ENCODE measurements around the gene MCC. TPM values are rescaled to one million over a fixed set of nuclear protein-coding genes. Genes with fewer than 3 reads are reported as not detected.
"Not testable (repeated sequence)": the region's sequence is repeated elsewhere in the genome, so short reads cannot be mapped to it uniquely, and the experiment has no call there.

MCC gene
- total RNA-seq, 1 experiment from 2014 or later = 7.6 TPM

- Histone ChIP-seq H3K56ac (ENCODE audit: insufficient read length, low read depth, low read length) (no peak overlapping the region), H3K9me3 (ENCODE audit: control insufficient read depth, low read depth, low read length) (no peaks in the 10 kb centered on the region), H3K23me2 (ENCODE audit: insufficient read length, low read depth, low read length, poor library complexity, severe bottlenecking) (no peaks in the 10 kb centered on the region), H3K4ac (ENCODE audit: low read depth, low read length) (no peak overlapping the region), H2BK12ac (ENCODE audit: insufficient read length, low read depth, low read length) (no peak overlapping the region), H2BK120ac (ENCODE audit: low read depth, low read length, poor library complexity, severe bottlenecking) (no peak overlapping the region), H4K91ac (ENCODE audit: insufficient read length, low read depth, low read length) (no peak overlapping the region), H3K18ac (ENCODE audit: insufficient read length, low read depth, low read length) (no peak overlapping the region), H3K27ac (ENCODE audit: insufficient read length, low read depth, low read length) (no peak overlapping the region), H2AFZ (ENCODE audit: low read length) (no peak overlapping the region), H4K8ac (replicated peaks; ENCODE audit: insufficient read length, low read depth, low read length) (no peak overlapping the region), H2BK20ac (ENCODE audit: low read depth, low read length, poor library complexity, severe bottlenecking) (no peak overlapping the region), H3K9ac (ENCODE audit: extremely low read depth, insufficient read length, low read length) (no peak overlapping the region), H3K14ac (ENCODE audit: insufficient read depth, low read length) (no peak overlapping the region), H3K4me1 (ENCODE audit: insufficient read depth, low read length) (no peaks in the 10 kb centered on the region), H3K79me1 (ENCODE audit: insufficient read depth, low read depth, low read length, poor library complexity, severe bottlenecking) (no peaks in the 10 kb centered on the region), H3K4me2 (ENCODE audit: insufficient read depth, insufficient read length, low read length) (no peak overlapping the region), H4K20me1 (ENCODE audit: control insufficient read depth, insufficient read depth, insufficient read length) (no peaks in the 10 kb centered on the region), H3K79me2 (ENCODE audit: insufficient read depth, low read length) (0 out of 2 replicates have a peak, but pooled peaks cover 1% of the 10 kb centered on the region), H2AK5ac (ENCODE audit: insufficient read length, low read length) (no peak overlapping the region), H3K23ac (ENCODE audit: insufficient read length, low read depth, low read length) (no peak overlapping the region), H4K5ac (ENCODE audit: insufficient read length, low read depth, low read length) (no peak overlapping the region), H3T11ph (ENCODE audit: low read length) (no peak overlapping the region), H2BK5ac (ENCODE audit: insufficient read length, low read length) (no peak overlapping the region), H3K27me3 (ENCODE audit: insufficient read depth, low read length) (no peaks in the 10 kb centered on the region), H2BK15ac (ENCODE audit: low read depth, low read length) (no peak overlapping the region)
- Mint-ChIP-seq H3K4me1 (peaks cover 11 to 13% of the 10 kb centered on the region in 2 experiments), H3K9me3 (peaks cover 7 to 9% of the 10 kb centered on the region in 2 experiments), H3K27ac (no peak overlapping the region), H3K36me3 (ENCODE audit: insufficient read depth in 1 of 3, low read depth in 3 of 3) (peaks cover 12 to 44% (median 34%) of the 10 kb centered on the region in 3 experiments), H3K27me3 (ENCODE audit: low read depth) (peaks cover 62% of the 10 kb centered on the region), H3K4me3 (no peak overlapping the region)
- no peak for DNase-seq
- no peak for TF ChIP-seq CTCF (conservative IDR thresholded peaks at IDR 0.05)
- no CpG with 5 or more reads among the region's 4 CpGs for WGBS (ENCODE audit: extremely low coverage, insufficient read length, low lambda C conversion rate)
Observed at GRCh38 chr5:113081091-113081839, 407.0 kb downstream of the MCC start.

GRCh38 chr5:113076649-113077048, 411.6 kb downstream of the MCC start:
- H2BK20ac ChIP-seq (ENCODE audit: low read depth, low read length, poor library complexity, severe bottlenecking); H2AFZ ChIP-seq (ENCODE audit: low read length); H3K9me3 ChIP-seq (ENCODE audit: control insufficient read depth, low read depth, low read length); H3T11ph ChIP-seq (ENCODE audit: low read length); H3K27ac ChIP-seq (ENCODE audit: insufficient read length, low read depth, low read length); H2BK12ac ChIP-seq (ENCODE audit: insufficient read length, low read depth, low read length); H2BK5ac ChIP-seq (ENCODE audit: insufficient read length, low read length); H3K27ac Mint-ChIP-seq; H4K5ac ChIP-seq (ENCODE audit: insufficient read length, low read depth, low read length); H3K18ac ChIP-seq (ENCODE audit: insufficient read length, low read depth, low read length); H4K20me1 ChIP-seq (ENCODE audit: control insufficient read depth, insufficient read depth, insufficient read length); H3K79me1 ChIP-seq (ENCODE audit: insufficient read depth, low read depth, low read length, poor library complexity, severe bottlenecking); H3K14ac ChIP-seq (ENCODE audit: insufficient read depth, low read length); H3K9ac ChIP-seq (ENCODE audit: extremely low read depth, insufficient read length, low read length); H2BK15ac ChIP-seq (ENCODE audit: low read depth, low read length); H2BK120ac ChIP-seq (ENCODE audit: low read depth, low read length, poor library complexity, severe bottlenecking); H3K79me2 ChIP-seq (ENCODE audit: insufficient read depth, low read length); H3K23ac ChIP-seq (ENCODE audit: insufficient read length, low read depth, low read length); H3K4me3 Mint-ChIP-seq; H3K4ac ChIP-seq (ENCODE audit: low read depth, low read length); H2AK5ac ChIP-seq (ENCODE audit: insufficient read length, low read length); H3K27me3 ChIP-seq (ENCODE audit: insufficient read depth, low read length); H3K56ac ChIP-seq (ENCODE audit: insufficient read length, low read depth, low read length); H3K4me2 ChIP-seq (ENCODE audit: insufficient read depth, insufficient read length, low read length); DNase-seq; H3K4me1 ChIP-seq (ENCODE audit: insufficient read depth, low read length); H4K91ac ChIP-seq (ENCODE audit: insufficient read length, low read depth, low read length); H3K23me2 ChIP-seq (ENCODE audit: insufficient read length, low read depth, low read length, poor library complexity, severe bottlenecking); H4K8ac ChIP-seq (replicated peaks; ENCODE audit: insufficient read length, low read depth, low read length): not testable (repeated sequence)
- peaks cover 22 to 61% (median 49%) of the 10 kb centered on the region in 3 experiments for H3K36me3 Mint-ChIP-seq (ENCODE audit: insufficient read depth in 1 of 3, low read depth in 3 of 3)
- WGBS (ENCODE audit: extremely low coverage, insufficient read length, low lambda C conversion rate) = no CpG with 5 or more reads among the region's 2 CpGs
- H3K27me3 Mint-ChIP-seq (ENCODE audit: low read depth) = peaks cover 56% of the 10 kb centered on the region
- H3K4me1 Mint-ChIP-seq = peaks cover 22 to 30% of the 10 kb centered on the region in 2 experiments
- peaks cover 10 to 22% of the 10 kb centered on the region in 2 experiments for H3K9me3 Mint-ChIP-seq

Measured in H9 (cell line).